ENCODE data around the gene PER3.

The PER3 gene

DNA sequence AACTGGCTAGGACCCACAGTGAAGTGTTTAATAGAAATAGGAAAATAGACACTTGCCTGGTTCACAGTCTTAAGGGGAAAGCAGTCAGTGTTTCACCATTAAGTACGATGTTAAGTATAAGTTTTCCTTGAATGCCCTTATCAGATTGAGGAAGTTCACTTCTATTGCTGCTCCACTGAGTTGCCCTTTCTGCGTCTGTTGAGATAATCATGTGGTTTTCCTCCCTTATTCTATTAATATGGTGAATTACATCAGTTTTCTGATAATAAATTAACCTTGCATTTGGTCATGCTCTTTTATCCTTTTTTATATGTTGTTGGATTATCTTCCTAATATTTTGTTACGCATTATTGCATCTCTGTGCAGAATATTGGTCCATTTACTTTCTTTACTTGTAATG lies 47.4 kb downstream of the PER3 start:
- no peak for DNase-seq

DNA sequence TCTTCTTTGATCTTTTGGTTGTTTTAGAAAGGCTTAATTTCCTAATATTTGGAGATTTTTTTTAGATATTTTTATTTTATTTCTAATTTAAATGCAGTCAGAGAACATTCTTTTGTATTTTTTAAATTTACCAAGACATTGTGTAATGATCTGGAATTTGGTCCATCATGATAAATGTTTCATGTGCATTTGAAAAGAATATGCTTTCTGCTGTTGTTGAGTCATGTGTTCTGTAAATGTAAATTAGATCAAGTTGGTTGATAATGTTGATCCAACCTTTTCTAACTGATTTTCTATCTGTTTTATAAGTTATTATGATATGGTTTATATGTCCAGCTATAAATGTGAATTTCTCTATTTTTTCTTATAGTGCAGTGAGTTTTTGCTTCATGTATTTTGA lies 48.9 kb downstream of the PER3 start:
- DNase-seq, result no peak

DNA sequence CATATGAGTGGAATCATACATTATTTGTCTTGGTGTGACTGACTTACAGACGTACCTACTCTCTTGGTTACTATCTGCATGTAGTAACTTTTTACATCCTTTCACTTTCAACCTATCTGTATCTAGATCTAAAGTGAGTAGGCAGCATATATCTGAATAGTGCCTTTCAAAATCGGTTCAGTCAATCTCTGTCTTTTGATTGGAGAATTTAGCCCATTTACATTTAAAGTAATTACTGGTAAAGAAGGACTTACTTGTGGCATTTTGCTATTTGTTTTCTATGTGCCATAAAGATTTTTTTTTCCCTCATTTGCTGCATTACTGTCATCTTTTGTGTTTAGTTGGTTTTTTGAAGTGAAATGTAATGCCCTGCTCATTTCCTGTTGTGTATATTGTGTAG lies 54.6 kb downstream of the PER3 start:
- no peak for DNase-seq

DNA sequence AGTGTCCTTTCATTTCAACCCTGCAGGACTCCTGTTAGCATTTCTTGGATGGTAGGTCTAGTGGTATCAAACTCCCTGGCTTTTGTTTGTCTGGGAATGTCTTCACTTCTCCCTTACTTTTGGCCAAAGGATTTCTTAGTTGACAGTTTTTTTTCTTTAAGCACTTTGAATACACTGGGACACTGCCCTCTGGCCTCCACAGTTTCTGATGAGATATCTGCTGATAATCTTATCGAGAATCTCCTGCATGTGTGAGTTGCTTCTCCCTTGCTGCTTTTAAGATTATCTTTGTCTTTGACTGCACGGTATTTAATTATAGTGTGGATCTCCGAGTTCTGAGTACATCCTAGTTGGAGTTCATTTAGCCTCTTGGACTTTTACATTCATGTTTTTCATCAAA lies 55.4 kb downstream of the PER3 start:
- no peak for DNase-seq

DNA sequence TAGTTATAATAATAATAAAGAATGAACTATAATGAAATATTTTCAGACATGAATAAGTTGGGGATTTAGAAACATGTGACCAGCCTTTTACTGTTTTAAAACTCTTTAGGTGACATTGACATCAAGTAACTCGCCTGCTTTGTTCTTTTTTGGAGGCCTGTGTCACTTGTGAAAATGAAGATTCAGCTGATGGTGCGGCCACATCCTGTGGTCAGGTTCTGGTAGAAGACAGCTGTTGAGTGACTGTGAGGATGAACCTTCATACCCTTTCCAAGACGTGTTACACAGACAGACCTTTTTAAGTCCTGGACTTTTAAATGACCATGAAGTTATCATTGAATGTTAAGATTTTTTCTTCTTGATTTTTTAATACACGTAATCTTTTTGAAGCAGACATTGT lies 58.4 kb downstream of the PER3 start:
- no peak for DNase-seq

DNA sequence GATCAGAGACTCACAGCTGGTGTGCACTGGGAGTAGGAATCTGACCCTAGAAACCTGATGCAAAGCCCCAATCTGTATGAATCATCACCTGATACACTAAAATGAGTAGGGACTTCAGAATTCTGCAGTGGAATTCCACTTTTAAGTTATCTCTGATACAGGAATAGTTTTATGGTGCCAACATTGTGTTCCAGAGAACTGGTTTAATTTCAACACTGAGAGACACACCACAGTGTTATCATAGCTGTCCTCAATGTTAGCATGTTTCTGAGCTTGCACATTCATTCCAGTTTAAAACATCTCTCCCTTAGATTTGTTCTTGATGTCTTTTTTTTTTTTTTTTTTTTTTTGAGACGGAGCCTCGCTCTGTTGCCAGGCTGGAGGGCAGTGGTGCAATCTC lies 61.7 kb downstream of the PER3 start:
- DNase-seq, result no peak

DNA sequence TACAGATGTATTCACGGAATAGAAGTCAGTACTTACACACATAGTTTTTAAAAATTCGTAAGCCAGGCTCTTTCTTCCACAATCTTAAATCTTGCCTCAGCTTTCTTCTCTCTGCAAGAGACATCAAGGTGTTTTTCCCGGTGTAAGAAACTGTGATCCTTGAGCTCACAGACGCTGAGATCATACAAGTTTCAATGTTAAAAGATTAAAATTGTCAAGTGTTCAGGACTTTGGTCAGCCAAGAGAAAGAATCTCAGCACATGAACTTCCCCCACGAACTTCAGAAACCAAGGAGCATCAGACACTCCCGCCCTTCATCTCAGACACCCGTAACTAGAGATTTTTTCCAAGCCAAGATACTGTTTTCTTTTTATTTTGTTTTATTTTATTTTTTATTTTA lies 62.6 kb downstream of the PER3 start:
- DNase-seq, result no peak

DNA sequence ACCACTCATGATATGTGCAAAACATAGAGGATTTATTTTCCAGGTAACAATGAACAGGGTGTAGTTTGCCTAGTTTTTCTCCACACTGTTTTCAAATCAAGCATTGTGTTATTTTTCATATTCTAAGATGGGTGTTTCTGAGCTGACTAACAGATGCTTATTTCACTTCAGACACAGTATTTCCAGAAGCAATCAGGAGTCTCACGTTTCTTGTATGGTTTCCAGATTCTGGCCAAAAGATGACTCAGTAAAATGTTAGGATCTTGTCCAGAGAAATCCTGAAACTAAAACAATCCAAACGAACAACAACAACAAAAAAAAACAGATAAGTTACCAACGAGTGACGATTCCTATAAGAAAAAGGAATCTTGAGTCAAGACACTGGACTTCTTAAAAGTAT lies 63.5 kb downstream of the PER3 start:
- DNase-seq, result no peak

DNA sequence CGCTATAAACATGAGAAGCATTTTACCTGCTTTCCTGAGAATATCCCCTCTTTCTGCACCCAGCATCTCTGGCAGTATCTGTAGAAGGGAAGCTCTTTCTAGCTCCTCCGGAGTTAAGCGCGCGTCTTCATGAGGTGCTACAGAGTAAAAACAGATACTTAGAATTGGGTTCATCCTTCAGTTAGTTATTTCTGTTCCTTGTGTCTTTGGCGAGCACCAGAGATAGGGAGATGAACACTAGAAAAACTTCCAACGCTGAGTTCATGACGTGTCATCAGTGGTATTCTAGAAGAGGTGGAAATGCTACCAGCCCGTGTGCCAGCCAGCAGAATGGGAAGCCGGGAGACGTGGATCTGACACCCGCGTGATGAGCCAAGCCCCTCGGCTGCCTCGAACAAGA lies 66.7 kb downstream of the PER3 start:
- DNase-seq, result no peak

DNA sequence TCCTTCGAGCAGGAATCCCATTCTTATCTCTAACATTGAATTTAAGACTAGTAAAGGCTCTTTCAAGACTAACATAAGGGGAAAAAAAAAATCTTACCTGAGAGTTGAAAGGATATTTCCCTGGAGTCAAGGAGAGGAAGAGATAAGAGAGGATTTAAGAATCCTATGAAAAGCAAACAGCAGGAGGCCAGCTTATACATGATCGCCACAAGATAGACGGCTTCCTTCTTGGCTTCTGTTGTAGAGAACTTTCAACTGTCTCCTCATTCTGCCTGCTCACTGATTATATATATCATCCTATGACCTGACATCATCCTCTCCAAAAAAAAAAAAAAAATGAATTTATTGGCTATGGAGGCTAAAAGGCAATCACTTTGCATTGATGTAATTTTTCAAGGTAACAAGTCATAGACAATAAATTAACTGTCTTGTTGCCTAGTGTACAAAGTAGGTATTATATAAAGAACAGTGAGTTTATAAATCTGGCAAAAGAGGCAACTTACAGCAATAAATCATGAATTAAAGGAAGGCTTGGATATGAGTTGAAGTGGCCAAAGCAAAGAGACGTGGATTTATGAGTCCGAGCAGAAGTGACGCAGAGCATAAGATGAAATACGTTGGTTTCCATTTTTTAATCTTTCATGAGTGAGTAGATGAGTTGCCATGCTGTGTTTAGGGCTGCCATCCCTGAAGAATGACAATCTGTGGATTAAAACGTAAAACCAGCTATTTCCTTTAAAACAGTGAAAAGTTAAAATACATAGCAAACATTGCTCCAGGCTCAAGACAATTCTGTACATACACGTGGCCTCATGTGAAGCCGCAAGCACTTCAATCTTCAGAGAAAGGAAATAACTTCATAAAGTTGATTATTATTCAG lies 69.0 kb downstream of the PER3 start, which contains the start of gene UTS2:
Gene UTS2, minus strand, starts transcription at position 262 of the 880 bp plus-strand sequence. Its CDS starts 62 bp downstream, at position 200.
- DNase-seq, result no peak

DNA sequence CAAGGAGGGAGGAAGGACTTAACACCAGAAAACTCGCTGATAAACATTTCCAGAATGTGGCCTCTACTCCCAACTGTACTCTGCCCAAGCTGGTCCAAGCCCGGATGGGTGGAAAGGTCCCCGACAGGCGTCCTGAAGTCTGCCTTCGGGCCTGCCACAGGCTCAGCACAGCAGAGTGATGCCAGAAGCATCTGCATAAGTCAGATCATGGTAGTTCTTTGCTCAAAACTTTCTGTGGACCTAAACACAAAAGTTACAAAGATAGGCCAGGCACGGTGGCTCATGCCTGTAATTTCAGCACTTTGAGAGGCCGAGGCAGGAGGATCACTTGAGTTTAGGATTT lies 69.6 kb downstream of the PER3 start:
- DNase-seq, result no peak

DNA sequence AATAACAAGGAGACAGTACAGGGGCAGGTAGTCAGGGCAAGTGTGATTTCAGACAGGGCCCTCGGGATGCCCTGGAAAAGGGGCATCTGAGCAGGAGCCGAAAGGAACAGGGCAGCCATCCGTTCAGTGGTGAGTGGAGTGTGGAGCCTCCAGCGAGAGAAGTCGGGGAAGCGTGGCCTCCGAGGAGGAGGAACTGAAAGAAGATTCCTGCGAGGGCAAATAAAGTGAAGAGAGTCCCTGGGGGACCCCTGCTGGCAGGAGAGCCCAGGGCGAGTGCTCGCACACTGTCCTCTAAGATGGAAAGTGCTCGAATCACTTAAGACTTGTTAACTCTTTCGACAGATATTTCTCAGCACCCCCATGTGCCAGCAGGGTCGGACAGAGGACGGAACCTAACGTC lies 72.3 kb downstream of the PER3 start:
- DNase-seq, result peak in 3 of 56 donors; percentile 0 to 28 (median 10)

DNA sequence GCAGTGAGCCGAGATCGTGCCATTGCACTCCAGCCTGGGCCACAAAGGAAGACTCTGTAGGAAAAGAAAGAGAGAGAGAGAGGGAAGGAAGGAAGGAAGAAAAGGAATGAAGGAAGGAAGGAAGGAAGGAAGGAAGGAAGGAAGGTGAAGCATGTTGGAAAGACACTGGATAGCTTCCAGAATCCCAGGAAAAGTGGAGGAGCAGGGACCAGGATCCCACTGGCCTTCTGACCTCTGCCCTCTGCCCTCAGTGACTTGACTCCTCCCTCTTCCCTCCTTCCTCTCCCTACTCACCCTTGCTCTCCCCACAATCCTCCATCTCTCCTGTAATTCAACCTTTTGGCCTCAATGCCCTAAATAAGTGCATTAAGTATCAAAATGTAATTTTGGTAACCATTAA lies 72.9 kb downstream of the PER3 start:
- DNase-seq, result no peak

DNA sequence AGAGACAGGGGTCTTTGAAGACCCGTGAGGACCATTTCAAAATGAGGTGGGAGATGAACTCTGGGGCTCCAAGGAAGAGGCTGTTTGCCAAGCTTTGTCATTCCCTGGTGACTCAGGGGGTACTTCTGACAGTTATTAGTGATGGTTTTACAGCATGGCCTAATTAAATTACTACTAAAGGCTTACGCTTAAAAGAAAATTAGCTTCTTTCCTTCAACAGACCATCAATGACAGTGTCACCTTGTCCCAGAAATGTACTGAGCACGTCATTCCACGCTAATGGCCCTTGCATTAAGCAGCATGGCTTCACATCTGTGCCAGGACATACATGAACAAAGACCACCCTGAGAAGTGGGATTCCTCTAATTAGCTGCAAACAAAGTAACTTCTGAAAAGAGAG lies 73.9 kb downstream of the PER3 start:
- no peak for DNase-seq

DNA sequence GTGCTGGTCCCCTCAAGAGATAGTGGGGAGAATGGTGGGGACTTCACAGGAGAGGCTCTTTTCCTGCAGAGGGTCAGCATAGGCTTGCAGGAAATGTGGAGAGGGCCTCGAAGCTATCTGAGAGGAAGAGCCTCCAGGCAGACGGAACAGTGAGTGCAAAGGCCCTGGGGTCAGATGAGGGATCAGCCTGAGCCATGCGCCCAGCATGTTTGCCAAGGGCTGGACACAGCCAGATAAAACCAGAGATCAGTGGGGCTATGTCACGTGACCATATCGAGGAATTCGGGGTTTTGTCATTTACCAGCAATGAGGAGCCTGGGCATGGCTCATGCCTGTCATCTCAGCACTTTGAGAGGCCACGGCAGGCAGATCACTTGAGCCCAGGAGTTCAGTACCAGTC lies 75.3 kb downstream of the PER3 start:
- DNase-seq, result no peak

DNA sequence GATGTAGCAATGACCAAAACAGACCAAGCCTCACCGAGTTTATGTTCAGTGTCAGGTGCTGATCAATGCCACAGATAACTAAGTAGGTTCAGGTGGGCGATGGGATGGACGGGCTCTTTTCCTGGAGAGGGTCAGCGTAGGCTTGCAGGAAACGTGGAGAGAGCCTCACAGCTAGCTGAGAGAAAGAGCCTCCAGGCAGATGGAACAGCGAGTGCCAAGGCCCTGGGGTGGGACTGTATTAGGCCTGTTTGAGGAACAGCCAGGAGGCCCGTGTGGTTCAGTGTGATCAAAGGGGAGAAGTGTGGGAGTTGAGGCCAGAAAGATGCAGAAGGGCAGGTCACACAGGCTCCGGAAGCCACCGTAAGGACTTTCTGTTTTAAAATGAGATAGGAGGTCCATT lies 76.0 kb downstream of the PER3 start:
- no peak for DNase-seq

DNA sequence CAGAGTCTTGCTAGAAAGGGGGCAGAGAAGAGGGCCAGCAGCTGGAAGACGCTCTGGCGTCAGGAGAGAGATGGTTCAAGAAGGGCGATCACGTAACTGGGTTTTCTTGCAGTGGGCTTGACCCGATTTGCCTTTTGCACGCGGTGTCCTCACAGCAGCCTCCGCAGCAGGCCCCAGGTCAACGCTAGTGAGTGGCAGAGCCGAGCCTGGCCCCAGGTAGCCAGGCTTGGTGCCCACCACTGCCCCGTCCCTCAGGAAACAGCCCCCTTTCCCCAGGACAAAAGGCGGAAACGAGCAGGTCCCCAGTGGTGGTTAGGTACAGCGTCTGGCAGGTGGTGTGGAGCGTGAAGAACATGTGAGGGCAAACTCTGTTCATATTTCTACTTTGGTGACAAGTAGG lies 77.4 kb downstream of the PER3 start:
- no peak for DNase-seq

DNA sequence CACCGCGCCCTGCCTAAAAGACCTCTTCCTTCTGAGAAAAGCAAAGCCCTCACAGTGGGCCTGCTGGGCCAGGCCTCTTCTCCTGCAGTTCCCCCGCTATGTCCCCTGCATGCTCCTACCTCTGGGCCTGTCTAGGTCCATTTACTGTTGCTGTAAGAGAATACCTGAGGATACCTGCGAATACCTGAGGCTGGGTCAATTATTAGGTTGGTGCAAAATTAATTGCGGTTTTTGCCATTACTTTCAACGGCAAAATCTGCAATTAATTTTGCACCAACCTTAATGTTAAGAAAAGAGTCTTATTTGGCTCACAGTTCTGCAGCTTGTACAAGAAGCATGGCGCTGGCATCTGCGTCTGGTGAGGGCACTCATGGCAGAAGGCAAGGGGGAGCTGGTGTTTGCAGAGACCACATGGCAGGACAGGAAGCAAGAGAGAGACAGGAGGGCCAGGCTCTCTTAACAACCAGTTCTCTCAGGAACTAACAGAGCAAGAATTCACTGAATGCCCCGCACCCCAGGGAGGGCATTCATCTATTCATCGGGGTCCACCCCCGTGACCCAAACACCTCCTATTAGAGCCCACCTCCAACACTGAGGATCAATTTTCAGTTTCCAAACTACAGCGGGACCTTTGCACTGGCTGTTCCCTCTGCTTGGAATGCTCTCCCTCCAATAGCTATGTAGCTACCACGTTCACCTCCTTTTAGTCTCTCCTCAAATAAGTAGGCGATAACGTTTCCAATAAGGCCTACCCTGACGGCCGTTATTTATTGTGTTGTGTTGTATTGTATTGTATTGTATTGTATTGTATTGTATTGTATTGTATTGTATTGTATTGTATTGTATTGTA lies 78.3 kb downstream of the PER3 start:
- no peak for DNase-seq

DNA sequence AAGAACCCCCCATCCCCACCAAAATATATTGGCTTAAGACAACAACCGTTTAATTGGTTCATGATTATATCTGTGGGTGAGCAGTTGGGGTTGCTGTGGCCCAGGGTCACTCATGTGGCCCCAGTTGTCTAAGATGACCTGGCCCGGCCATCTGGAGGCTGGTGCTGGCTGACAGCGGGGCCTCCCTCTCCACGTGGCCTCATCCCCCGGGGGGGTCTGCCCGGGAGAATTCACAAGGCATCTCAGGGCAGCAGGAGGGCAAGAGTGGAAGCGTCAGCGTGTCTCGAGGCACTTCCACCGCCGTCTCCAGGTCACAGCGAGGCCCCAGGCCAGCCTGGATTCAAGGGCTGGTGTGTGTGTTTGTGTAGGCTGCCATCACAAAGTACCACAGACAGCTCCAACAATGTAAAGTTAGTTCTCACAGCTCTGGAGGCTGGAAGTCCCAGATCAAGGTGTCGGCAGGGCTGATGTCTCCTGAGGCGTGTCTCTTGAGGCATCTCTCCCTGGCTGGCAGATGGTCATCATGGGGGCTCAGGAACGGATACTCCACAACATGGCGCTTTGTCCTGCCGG lies 79.8 kb downstream of the PER3 start:
- DNase-seq, result no peak

DNA sequence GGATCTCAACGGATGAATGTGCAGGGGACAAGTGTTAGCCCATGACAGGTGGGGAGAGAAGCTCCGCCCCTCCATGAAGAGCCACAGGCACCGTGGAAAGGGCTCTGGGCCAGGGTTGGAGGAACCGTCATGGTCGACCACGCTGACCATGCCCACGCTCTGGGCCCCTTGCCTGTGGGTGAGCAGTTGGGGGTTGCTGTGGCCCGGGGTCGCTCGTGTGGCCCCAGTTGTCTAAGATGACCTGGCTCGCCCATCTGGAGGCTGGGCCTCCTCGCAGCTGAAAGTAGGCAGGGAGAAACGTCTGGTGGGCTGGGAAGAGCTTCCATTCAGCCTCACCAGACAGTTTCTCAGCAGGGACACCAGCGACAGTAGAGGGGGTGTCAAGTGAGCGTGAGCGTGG lies 81.9 kb downstream of the PER3 start:
- no peak for DNase-seq

DNA sequence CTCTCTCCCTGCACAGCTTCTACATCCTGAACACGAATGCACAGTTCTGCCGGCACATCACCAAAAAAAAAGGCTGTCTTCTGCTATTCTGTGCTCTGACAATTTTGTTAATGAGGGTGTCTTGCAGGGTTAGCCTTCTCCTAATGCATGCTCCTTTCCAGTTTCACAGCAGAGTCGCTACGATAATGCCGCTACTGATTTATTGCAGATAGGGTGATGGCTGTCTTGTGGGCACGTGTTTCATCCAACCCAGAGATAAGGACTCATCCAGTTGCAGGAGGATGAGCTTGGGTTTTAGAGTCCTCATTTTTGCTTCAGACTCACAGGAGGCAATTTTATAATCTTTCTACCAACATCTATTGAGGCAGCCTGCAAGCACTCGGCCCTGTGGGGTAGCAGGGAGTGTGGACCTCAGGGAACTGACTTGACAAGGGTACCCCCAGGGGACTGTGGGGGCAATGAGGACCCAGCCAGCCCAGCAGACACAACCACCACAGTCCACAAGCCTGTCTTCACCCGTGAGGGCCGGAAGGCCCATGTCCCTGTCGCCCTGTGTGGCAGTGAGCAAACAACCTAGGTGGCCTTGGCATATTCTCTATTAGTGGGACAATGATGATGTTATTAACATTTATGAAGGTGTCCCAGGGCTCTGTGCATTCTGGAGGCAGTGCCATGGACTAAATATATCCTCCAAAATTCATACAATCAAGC lies 84.1 kb downstream of the PER3 start:
- no peak for DNase-seq
